Hepatocyte (in vitro differentiated cells): ENCODE results near the gene CHAT.

Experiments
- EZH2 ChIP-seq: fragments of 200-600 bp; sonication (generic); IDR thresholded peaks from 2 replicates; pipeline ENCODE4 v1.6.1; 2016; ENCODE audit warnings: antibody characterized with exemption, mild to moderate bottlenecking, borderline replicate concordance
- EZH2phosphoT487 ChIP-seq: fragments of 200-600 bp; sonication (generic); IDR thresholded peaks from one replicate; pipeline ENCODE4 v1.6.1; 2018; ENCODE audit warnings: antibody characterized with exemption, mild to moderate bottlenecking, low read depth, moderate library complexity; ENCODE audit not compliant: unreplicated experiment, severe bottlenecking
- TF ChIP-seq, protein P1 (sequence below): fragments of 200-600 bp; sonication (generic); IDR thresholded peaks from 2 replicates; pipeline ENCODE4 v1.5.1; 2016; ENCODE audit warnings: antibody characterized with exemption, mild to moderate bottlenecking; ENCODE audit not compliant: poor library complexity

DNA sequence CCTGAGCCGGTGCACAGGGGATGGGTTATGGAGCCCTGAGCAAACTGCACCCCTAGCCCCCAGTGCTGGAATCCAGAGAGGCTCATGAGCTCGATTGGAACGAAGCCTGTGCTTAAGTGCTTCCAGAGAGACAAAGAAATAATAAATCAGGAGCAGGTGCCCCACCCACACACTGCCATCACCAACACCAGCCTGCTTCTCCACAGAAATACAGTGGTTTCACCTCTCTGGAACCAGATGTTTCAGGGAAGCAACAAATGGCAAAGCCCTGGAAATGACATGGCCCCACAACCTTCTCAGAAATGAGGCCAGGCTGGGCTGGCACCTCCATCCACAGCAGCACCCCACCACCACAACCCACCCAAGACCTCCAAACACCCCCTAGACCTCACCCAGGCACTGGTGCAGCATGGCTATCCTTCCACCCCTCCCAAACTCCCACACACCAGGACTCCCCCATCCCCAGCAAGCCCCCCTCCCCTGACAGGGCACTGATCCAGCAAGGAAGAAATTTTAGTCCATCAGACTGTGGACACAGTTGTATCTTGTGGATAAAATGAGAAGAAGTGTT is 7.8 kb upstream of the CHAT start:
- TF ChIP-seq, protein P1, sequence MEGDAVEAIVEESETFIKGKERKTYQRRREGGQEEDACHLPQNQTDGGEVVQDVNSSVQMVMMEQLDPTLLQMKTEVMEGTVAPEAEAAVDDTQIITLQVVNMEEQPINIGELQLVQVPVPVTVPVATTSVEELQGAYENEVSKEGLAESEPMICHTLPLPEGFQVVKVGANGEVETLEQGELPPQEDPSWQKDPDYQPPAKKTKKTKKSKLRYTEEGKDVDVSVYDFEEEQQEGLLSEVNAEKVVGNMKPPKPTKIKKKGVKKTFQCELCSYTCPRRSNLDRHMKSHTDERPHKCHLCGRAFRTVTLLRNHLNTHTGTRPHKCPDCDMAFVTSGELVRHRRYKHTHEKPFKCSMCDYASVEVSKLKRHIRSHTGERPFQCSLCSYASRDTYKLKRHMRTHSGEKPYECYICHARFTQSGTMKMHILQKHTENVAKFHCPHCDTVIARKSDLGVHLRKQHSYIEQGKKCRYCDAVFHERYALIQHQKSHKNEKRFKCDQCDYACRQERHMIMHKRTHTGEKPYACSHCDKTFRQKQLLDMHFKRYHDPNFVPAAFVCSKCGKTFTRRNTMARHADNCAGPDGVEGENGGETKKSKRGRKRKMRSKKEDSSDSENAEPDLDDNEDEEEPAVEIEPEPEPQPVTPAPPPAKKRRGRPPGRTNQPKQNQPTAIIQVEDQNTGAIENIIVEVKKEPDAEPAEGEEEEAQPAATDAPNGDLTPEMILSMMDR, result no peak
- TF ChIP-seq EZH2phosphoT487 (no peak), EZH2 (no peak)
